Epithelial cell of esophagus (primary cell): ENCODE measurements around the gene AKAP1.

Experiments used
- DNase-seq: peaks from one replicate; pipeline ENCODE4 v3.0.0; 2010; ENCODE audit warnings: low read depth
- H3K4me3 ChIP-seq: 2 replicates; pipeline ENCODE4 v1.5.1; 2011; ENCODE audit warnings: mild to moderate bottlenecking, low read length, control low read depth
- TF ChIP-seq, protein P1 (sequence below): IDR thresholded peaks from 2 replicates; pipeline ENCODE4 v1.5.1; 2011; ENCODE audit warnings: low read depth, mild to moderate bottlenecking, low read length, control low read depth, inconsistent platforms; ENCODE audit not compliant: insufficient read depth; ENCODE audit errors: missing control alignments

The AKAP1 gene

DNA sequence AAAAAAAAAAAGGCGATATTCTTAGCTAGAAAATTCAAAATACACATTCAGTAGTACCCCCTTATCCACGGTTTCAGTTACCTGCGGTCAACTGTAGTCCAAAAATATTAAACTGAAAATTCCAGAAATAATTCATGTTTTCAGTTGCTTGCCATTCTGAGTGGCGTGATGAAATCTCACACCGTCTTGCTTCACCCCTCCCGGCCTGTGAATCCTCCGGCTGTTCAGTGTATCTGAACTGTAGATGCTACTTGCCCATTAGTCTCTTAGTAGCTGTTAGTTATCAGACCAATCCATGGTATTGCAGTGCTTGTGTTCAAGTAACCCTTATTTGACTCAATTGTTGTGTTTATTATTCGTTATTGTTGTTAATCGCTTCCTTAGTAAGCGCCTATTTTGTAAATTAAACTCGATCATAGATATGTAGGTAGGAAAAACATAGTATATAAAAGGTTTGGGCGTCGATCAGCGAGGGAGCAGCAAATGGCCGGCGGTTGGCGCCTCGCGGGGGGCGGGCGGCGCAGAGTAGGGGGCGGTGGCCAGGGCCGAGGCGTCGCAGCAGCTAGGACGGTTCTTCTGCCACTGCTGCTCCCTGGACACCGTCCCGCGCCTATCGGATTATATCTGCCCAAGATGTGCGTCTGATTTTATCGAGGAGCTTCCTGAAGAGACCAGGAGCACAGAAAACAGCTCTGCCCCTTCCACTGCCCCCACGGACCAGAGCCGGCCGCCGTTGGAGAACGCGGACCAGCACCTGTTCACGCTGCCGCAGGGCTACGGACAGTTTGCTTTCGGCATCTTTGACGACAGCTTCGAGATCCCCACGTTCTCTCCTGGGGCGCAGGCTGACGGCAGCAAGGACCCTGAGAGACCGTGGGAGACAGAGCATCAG lies 39.8 kb upstream of the AKAP1 start:
- H3K4me3 ChIP-seq: no peak overlapping the region
- TF ChIP-seq, protein P1, sequence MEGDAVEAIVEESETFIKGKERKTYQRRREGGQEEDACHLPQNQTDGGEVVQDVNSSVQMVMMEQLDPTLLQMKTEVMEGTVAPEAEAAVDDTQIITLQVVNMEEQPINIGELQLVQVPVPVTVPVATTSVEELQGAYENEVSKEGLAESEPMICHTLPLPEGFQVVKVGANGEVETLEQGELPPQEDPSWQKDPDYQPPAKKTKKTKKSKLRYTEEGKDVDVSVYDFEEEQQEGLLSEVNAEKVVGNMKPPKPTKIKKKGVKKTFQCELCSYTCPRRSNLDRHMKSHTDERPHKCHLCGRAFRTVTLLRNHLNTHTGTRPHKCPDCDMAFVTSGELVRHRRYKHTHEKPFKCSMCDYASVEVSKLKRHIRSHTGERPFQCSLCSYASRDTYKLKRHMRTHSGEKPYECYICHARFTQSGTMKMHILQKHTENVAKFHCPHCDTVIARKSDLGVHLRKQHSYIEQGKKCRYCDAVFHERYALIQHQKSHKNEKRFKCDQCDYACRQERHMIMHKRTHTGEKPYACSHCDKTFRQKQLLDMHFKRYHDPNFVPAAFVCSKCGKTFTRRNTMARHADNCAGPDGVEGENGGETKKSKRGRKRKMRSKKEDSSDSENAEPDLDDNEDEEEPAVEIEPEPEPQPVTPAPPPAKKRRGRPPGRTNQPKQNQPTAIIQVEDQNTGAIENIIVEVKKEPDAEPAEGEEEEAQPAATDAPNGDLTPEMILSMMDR: no peak
- DNase-seq: no peak

DNA sequence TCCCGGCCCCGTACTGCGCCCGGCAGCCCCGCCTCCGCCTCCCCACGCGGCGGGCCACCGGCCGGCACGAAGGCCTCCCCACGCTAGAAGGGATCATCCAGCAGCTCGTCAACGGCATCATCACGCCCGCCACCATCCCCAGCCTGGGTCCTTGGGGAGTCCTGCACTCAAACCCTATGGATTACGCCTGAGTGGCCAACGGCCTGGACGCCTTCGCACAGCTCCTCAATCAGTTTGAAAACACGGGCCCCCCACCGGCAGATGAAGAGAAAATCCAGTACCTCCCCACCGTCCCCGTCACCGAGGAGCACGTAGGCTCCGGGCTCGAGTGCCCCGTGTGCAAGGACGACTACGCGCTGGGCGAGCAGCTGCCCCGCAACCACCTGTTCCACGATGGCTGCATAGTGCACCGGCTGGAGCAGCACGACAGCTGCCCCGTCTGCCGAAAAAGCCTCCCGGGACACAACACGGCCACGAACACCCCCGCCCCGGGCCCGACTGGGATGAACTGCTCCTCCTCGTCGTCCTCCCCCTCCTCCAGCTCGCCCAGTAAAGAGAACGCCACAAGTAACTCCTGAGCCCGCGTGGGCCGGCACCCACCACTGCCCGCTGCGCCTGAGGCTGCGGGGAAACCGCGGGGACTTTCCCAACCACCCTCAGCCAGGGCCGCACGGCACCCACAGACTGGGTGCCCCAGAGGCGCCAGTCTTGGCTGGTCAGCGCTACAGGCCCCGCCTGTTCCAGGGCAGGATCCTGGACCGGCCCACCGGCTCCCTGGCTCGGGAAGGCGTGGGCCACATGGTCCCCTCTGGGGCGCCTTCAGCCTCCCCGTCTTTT lies 39.0 kb upstream of the AKAP1 start:
- H3K4me3 ChIP-seq: no peak overlapping the region
- TF ChIP-seq, protein P1: no peak
- DNase-seq: no peak

DNA sequence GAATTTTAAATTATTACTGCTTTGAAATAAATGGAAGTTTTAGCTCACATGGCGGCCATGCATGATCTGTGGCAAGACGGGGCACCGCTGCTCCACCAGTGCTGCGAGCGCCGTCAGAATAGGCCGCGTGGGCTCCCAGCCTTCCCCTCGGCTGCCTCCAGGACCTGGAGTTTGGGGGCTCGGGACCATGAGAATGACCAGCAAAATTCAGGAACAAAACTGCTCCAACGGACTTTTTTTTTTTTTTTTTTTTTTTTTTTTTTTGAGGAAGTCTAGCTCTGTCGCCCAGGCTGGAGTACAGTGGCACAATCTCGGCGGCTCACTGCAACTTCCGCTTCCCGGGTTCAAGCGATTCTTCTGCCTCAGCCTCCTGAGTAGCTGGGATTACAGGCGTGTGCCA lies 38.3 kb upstream of the AKAP1 start:
- TF ChIP-seq, protein P1: no peak
- no peak overlapping the region for H3K4me3 ChIP-seq
- DNase-seq: no peak

DNA sequence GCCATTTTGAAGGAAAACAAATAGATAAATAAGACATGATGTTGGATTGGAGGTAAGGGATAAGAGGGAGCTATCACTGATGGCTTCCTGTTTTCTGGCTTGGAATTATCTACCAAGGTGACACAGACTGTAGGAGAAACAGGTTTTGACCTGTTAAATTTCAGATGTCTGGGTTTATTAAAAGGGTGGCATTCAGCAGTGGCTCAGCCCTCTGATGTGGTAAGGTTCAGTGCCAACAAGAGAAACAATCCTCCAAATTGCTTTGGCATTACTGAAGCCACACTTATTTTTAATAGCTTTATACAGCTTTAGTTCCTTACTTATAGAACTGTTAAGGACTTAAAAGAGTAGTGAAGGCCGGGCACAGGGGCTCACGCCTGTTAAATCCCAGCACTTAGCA lies 37.0 kb upstream of the AKAP1 start:
- peak; percentile 66 for DNase-seq
- TF ChIP-seq, protein P1: no peak
- H3K4me3 ChIP-seq: no peak overlapping the region

DNA sequence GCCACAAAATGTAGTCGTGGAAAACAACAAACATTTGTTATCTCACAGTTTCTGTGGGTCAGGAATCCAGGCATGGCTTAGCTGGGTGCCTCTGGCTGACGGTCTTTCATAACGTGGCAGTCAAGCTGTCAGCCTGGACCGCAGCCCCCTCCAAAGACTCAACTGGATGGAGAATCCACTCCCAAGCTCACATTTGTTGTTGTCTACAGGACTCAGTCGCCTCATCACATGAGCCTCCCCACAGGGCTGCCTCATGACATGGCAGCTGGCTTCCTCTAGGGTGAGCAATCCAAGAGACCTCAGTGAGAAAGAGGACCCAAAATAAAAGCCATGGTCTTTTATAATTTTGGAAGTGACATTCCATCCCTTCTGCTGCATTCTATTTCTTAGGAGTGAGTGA lies 34.7 kb upstream of the AKAP1 start:
- H3K4me3 ChIP-seq: no peak overlapping the region
- TF ChIP-seq, protein P1: no peak
- no peak for DNase-seq

DNA sequence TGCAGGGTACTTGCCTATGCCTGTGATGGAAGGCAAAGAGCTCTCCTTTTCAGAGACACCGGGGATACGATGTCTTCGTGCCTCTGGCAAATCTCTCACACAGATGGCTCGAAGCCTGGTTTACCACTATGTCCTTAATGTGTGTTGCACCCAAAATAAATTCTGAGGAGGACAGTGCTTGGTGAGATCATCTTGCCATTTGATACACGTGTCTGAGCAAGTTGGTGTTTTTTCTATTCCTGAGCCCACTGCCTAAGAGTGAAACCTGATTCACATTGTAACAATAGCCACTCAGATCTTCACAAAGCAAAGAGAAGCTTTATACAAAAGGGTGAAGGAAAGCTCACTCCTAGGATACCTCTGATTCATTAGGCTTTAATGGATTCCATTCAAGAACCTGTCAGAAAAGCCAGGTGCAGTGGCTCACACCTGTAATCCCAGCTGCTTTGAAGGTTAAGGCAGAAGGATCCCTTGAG lies 33.1 kb upstream of the AKAP1 start:
- TF ChIP-seq, protein P1: no peak
- H3K4me3 ChIP-seq: no peak overlapping the region
- peak; percentile 65 for DNase-seq
